ENCODE data around the gene PTGS1.

The PTGS1 gene

DNA sequence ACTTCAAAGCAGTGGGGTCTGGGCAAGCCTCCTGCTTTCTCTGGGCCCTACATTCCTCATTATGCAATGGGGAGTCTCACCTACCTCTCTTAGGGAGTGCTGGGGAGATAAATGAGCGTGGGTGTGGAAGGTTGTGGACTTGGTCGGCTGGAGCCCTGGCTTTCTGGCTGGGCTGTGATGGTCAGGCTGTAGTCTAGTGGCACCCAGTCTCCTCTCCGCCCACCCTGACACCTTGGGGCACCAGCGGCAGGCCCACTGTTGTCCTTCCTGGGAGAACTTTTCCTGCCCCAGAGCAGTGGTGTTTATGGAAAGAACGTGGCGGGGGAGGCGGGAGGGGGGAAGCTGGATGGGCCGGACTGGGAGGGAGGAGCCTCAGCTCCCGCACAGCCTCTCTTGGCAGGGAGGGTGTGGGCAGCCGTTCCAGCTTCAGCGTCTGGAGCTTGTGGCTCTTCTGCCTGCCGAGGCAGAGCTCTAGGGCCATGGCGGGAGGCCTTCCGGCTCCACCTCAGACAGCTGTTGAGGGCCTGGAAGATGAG is 4.1 kb downstream of the PTGS1 start:
- peak; percentile 64 for DNase-seq (ENCODE audit: low read depth, low spot score)

DNA sequence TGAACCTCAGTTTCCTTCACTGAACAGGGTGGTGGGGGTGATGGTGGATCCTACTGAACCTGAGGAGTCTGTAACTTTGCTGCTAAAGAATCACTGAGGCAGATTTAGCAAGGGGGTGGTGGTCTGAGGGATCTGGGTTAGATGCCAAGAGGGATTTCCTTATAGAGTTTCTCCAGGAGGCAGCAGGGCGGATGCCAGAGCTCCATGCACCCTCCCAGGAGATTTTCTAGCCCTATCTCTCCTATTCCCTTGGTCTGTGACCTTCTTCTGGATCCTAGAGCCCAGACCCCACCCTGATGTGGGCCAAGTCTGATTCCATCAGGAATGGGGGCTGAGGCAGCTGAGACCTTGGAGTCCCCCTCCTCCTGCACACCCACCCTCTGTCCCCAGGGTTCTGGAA is 6.0 kb downstream of the PTGS1 start:
- no peak for DNase-seq (ENCODE audit: low read depth, low spot score)

DNA sequence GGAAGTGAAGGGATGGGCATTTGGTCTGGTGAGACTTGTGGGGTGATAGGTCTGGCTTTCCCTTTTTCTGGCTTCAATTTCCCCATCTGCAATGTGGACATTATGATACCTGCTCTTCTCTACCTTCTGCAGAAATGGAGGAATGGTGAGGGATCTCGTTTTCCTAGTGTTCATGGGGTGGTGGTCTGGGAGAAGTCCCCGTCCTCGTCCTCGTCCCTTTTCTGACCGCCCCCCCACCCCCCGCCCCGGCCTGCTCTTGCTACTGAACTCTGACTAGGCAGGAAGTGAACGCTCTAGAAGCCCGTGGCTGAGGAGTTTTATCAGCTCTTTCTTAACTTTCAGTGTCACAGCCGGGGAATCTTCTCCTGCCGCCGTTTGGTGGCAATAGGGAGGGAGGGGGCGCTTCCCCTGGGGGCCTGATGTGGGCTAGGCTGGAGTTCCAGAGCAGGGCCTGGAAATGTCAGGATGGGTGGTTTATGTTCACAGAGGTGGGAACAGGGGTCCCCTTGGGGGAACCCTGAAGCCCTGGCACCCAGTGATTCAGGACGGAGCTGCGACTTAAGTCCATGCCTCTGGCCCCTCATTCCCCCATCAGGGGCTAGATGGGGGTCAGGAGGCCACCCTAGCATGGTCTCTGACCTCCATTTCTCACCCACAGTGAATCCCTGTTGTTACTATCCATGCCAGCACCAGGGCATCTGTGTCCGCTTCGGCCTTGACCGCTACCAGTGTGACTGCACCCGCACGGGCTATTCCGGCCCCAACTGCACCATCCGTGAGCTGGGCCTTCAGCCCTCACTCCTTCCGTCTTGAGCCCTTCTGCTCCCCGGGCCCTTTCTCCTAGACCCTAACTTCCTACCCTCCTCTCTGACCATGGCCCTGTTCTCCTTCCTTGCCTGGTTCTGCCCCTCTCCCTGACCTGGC is 6.7 kb downstream of the PTGS1 start:
- no peak for DNase-seq (ENCODE audit: low read depth, low spot score)

DNA sequence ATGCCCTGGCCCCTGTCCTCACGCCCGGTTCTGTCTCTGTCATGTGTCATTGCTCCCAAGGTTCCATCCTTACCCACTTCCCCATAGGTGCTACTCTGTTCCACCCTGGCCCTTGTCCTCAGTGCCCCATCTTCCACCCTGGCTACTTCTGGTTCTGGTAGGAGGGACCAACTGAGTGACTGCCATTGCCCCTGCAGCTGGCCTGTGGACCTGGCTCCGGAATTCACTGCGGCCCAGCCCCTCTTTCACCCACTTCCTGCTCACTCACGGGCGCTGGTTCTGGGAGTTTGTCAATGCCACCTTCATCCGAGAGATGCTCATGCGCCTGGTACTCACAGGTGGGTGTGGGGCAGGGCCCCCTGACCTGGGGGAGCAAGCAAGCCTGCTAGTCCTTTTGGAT is 7.4 kb downstream of the PTGS1 start:
- no peak for DNase-seq (ENCODE audit: low read depth, low spot score)

DNA sequence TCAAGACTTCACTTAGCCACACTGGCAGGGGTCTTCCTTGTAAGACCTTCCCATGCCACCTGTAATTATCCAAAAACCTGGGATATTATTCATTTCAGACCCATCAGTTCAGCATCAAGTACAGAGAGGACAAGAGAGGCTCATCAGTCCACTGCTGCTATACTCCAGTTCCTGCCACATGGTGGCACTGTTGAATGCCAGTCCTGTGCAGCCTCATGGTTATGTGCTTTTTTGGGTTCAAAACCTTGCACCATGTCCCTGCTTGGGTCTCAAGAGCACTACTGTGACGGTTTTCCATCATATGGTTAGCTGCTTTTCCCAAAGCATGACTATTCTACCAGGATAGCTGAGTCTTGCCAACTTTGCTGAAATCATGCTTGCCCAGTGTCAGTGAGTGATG is 8.5 kb downstream of the PTGS1 start:
- DNase-seq (ENCODE audit: low read depth, low spot score) = no peak

DNA sequence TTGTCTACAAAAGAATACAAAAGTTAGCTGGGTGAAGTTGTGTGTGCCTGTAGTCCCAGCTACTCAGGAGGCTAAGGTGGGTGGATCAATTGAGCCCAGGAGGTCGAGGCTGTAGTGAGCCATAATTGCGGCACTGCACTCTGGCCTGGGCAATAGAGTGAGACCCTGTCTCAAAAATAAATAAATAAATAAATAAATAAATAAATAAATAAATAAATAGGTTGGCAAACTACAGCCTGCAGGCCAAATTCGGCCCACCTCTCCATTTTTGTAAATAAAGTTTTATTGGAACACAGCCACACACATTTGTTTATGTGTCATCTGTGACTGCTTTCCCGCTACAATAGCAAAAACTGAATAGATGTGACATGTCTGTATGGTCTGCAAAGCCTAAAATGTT is 9.5 kb downstream of the PTGS1 start:
- no peak for DNase-seq (ENCODE audit: low read depth, low spot score)

DNA sequence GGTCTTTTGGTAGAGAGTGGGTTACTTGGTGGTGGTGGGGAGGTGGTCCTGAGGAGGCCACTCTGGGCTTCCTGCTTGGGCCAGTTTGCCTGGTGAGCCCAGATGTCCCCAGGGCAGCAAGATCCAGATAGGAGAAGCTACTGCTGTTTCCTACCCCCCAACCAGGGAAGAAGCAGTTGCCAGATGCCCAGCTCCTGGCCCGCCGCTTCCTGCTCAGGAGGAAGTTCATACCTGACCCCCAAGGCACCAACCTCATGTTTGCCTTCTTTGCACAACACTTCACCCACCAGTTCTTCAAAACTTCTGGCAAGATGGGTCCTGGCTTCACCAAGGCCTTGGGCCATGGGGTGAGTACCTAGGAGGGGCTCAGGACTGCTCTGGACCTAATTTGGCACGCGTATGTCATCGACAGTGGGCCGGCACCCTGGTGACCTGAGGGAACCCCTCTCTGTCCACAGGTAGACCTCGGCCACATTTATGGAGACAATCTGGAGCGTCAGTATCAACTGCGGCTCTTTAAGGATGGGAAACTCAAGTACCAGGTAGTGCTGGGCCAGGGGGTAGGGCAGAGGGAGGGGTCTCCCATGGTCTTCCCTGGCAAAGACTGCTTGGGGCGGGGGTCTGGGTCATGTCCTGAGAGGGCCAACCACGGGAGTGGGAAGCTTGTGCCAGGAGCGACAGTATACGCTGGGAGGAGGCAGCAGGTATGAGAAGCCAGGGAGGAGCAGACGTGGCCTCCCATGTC is 10.6 kb downstream of the PTGS1 start:
- no peak for DNase-seq (ENCODE audit: low read depth, low spot score)

DNA sequence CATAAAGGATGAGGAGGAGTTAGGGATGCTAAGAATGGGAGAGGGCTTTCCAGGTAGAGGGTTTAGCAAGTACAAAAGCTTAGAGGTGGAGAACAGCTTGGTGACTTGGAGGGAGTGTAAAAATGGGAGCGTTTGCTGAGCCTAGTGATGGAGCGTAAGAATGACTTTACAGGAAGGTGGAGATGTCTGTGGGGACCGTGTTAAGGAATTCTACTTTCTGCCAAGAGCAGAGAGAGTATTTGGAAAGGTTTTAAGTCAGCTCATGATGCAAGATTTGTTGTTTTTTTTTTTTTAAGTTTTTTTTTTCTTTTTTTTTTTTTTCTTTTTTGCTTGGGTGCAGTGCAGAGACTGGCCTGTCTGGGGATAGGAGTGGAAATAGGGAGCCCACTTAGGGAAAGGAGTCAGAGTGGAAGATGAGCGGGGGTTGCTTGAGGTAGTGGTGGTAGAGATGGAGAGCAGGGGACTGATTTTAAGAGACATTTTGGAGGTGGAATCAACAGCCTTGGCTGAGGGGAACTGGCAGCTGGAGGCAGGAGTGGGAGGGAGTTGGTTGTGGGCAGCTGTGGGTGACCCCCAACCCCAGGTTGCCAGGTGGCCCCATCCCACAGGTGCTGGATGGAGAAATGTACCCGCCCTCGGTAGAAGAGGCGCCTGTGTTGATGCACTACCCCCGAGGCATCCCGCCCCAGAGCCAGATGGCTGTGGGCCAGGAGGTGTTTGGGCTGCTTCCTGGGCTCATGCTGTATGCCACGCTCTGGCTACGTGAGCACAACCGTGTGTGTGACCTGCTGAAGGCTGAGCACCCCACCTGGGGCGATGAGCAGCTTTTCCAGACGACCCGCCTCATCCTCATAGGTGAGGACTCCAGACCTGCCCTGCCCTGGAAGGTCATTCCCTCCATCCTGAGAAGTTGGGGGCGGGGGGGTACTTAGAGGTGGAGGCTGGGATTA is 12.4 kb downstream of the PTGS1 start:
- DNase-seq (ENCODE audit: low read depth, low spot score) = no peak

DNA sequence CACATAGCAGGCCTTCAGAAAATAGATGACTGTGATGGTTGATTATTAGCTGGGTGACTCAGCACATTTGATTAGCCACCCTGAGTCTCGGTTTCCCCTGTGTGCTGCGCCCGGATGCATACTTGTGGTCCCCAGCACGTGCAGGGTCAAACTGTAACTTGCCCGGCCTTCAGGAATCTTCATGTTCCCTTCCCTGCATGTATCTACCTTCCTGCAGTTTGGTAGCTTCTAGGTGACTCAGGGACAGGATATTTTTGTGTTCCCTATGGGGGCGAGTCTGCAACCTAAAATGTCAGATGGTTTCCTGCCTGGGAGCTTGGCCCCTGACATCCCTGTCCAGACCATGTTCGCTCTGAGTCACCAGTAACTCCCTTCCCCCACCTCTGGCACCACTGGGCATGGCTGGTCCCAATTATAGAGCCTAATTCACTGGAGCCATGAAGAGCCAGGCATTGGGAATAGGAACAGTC is 13.2 kb downstream of the PTGS1 start:
- DNase-seq (ENCODE audit: low read depth, low spot score) = no peak

DNA sequence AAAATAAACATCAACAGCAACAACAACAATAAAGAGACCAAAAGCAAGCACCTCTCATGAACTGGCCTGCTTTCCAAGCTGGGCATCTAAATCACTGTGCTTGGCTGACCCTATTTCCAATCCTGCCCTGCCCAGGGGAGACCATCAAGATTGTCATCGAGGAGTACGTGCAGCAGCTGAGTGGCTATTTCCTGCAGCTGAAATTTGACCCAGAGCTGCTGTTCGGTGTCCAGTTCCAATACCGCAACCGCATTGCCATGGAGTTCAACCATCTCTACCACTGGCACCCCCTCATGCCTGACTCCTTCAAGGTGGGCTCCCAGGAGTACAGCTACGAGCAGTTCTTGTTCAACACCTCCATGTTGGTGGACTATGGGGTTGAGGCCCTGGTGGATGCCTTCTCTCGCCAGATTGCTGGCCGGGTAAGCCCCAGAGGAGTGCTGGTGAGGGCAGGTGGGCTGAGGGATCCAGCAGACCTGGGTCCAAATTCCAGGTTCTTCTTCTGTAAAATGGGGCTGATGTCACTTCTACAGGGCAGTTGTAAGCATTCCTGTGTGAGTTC is 15.6 kb downstream of the PTGS1 start:
- no peak for DNase-seq (ENCODE audit: low read depth, low spot score)

DNA sequence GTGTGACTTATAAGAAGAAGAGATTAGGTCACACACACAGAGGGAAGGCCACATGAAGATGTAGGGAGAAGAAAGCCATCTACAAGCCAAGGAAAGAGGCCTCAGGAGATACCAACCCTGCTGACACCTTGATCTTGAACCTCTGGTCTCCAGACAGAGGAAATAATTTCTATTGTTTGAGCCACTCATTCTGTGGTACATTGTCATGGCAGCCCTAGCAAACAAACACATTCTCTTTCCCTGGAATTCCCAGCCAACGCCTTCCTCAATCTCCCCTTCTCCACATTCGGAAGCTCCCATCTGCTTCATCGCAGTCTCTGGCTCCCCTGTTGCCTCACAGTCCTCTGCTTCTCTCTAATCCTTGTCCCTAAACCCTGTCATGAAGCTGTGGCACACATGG is 16.7 kb downstream of the PTGS1 start:
- no peak for DNase-seq (ENCODE audit: low read depth, low spot score)

DNA sequence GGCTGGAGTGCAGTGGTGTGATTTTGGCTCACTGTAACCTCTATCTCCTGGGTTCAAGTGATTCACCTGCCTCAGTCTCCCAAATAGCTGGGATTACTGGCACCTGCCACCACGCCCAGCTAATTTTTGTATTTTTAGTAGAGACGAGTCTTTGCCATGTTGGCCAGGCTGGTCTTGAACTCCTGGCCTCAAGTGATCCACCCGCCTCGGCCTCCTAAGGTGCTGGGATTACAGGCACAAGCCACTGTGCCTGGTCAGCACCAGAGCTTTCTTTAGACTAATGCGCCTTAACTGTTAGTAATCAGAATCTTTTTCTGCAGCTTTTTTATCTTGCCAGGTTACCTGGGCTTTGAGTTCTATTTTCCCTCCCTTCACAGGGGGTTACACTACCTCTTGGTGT is 18.4 kb downstream of the PTGS1 start:
- DNase-seq (ENCODE audit: low read depth, low spot score) = no peak

DNA sequence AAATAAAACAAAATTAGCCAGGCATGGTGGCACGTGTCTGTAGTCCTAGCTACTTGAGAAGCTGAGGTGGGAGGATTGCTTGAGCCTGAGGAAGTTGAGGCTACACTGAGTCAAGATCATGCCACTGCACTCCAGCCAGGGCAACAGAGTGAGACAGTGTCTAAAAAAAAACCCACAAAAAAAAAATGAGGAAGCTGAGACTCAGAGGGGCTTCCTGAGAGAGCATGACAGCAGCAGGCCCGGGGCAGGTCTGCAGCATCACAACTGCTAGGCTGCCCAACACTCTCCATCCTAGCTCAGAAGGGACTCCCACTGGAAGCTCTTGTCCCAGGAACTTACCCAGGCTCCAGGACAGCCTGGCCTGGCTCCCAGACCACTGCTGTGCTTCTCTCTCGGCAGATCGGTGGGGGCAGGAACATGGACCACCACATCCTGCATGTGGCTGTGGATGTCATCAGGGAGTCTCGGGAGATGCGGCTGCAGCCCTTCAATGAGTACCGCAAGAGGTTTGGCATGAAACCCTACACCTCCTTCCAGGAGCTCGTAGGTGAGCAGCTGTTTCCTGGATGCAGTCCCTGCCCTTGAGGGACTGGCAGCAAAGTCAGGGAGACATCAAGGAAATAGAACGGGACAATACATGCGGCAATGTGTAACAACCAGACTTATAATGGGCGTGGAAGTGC is 19.1 kb downstream of the PTGS1 start:
- no peak for DNase-seq (ENCODE audit: low read depth, low spot score)

DNA sequence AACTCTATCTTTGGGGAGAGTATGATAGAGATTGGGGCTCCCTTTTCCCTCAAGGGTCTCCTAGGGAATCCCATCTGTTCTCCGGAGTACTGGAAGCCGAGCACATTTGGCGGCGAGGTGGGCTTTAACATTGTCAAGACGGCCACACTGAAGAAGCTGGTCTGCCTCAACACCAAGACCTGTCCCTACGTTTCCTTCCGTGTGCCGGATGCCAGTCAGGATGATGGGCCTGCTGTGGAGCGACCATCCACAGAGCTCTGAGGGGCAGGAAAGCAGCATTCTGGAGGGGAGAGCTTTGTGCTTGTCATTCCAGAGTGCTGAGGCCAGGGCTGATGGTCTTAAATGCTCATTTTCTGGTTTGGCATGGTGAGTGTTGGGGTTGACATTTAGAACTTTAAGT is 21.5 kb downstream of the PTGS1 start:
- DNase-seq (ENCODE audit: low read depth, low spot score) = no peak

DNA sequence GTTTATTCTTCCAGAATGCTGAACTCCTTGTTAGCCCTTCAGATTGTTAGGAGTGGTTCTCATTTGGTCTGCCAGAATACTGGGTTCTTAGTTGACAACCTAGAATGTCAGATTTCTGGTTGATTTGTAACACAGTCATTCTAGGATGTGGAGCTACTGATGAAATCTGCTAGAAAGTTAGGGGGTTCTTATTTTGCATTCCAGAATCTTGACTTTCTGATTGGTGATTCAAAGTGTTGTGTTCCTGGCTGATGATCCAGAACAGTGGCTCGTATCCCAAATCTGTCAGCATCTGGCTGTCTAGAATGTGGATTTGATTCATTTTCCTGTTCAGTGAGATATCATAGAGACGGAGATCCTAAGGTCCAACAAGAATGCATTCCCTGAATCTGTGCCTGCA is 21.9 kb downstream of the PTGS1 start:
- DNase-seq (ENCODE audit: low read depth, low spot score) = no peak

DNA sequence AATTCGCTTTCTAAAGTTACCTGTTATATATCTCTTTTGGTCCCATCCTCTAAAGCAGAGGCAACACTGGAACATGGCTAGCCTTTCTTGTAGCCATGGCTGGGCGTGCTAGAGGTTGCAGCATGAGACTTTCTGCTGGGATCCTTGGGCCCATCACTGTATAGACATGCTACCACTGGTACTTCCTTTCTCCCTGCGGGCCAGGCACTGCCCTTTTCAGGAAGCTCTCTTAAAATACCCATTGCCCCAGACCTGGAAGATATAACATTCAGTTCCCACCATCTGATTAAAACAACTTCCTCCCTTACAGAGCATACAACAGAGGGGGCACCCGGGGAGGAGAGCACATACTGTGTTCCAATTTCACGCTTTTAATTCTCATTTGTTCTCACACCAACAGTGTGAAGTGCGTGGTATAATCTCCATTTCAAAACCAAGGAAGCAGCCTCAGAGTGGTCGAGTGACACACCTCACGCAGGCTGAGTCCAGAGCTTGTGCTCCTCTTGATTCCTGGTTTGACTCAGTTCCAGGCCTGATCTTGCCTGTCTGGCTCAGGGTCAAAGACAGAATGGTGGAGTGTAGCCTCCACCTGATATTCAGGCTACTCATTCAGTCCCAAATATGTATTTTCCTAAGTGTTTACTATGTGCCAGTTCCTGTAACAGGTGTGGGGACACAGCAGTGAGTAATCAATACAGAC is 22.6 kb downstream of the PTGS1 start:
- no peak for DNase-seq (ENCODE audit: low read depth, low spot score)

DNA sequence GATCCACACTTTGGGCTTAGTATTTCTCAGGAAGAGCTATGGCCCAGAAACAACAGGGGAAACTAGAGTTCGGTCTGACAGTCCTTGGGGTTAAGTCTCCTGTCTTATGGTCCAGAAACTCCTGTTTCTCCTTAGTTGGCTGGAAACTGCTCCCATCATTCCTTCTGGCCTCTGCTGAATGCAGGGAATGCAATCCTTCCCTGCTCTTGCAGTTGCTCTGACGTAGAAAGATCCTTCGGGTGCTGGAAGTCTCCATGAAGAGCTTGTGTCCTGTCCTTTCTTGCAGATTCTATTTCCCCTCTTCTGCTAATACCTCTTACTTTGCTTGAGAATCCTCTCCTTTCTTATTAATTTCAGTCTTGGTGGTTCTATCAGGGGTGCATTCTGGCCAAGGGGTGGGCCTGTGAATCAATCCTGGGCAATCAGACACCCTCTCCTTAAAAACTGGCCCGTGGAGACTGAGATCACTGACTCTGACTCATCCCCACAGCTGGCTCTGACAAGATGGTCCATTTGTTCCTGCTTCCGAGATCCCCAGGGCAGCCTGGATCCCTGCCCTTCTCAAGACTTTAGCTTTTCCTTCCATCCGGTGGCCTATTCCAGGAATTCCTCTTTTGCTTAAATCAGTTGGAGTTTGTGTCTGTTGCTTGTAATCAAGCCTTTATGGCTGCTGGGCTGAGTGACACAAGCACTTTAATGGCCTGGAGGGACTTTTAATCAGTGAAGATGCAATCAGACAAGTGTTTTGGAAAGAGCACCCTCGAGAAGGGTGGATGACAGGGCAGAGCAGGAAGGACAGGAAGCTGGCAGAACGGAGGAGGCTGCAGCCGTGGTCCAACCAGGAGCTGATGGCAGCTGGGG is 23.7 kb downstream of the PTGS1 start:
- no peak for DNase-seq (ENCODE audit: low read depth, low spot score)

DNA sequence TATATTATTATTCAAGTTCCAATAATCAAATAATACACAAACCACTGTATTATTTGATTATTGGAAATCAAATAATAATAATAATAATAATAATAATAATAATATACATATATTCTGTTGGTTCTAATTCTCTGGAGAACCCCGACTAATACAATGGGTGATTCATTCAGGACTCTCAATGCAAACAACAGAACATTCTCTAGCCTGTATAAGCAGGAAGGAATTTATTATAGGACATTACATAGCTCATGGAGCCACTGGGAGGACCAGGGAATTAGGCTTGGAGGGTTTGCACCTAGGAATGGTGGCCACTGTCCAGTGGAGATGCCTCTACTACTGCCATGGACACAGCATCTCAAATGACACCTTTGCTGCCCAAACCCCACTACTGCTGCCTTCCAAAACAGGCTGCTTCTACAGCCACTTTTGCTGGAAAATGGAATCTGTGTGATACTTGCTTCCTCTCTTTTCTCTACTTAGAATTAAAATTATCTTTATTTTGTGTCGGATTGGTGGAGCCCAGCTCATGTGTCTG is 25.9 kb downstream of the PTGS1 start:
- DNase-seq (ENCODE audit: low read depth, low spot score) = no peak

DNA sequence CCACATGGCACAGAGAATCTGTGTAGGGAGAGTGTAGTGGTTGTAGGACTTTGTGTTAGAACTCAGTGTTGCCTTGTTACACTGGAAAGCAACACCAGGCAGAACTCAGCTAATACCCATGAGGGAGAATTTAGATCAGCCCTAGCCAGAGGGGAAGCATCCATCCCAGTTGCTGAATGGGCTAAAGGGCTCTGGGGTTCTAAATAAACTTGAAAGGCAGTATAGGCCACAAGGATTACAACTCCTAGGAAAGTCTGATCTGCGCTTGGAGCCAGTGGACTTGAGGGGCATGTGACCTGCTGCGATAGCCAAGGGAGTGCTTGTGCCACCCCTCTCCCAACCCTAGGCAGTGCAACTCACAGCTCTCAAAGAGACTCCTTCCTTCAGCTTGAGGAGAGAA is 26.9 kb downstream of the PTGS1 start:
- no peak for DNase-seq (ENCODE audit: low read depth, low spot score)

All from astrocyte of the hippocampus (primary cell).